ENCODE measurements around the gene MBNL2. TPM values are rescaled to one million over a fixed set of nuclear protein-coding genes. Genes with fewer than 3 reads are reported as not detected.

MBNL2 gene
- total and polyA plus RNA-seq, 11 donors: 18.5 to 100 (median 81.4) TPM

GRCh38 chr13:97240788-97241734 lies 18.9 kb downstream of the MBNL2 start:
- Histone ChIP-seq H3K27ac (peak overlapping the region; percentile 49 to 84 (median 70)), H3K36me3 (no peaks in the 10 kb centered on the region), H3K4me3 (no peak overlapping the region), H3K9me3 (no peaks in the 10 kb centered on the region), H3K27me3 (no peaks in the 10 kb centered on the region), H3K4me1 (peaks cover 12 to 100% (median 94%) of the 10 kb centered on the region in 12 donors)
- DNase-seq (peak in 2 of 5 donors; percentile 30 to 48), ATAC-seq (peak; percentile 52 to 73 (median 60))
- intact Hi-C loops (cut with DNase I): loop anchor here in 4 of 10 donors (2.0 to 10.0 kb wide), 4 partner anchors 14 to 194 kb away; partner anchors contain the start of gene RAP2A (in 1 of the 4)
- TF ChIP-seq POLR2A (IDR thresholded peaks at IDR 0.05) (no peak), CTCF (IDR thresholded peaks at IDR 0.05) (no peak)
- WGBS, 4 donors: 32 to 44% (median 39%) methylated on average over 7 to 8 of the region's 8 CpGs

- TF ChIP-seq CTCF (IDR thresholded peaks at IDR 0.05) (no peak), POLR2A (IDR thresholded peaks at IDR 0.05) (no peak)
- H3K4me1 ChIP-seq: peaks cover 12 to 100% (median 91%) of the 10 kb centered on the region in 12 donors
- H3K9me3 ChIP-seq: no peaks in the 10 kb centered on the region
- no peaks in the 10 kb centered on the region for H3K27me3 ChIP-seq
- WGBS, 4 donors: 60 to 74% (median 68%) methylated on average over 5 of the region's 5 CpGs
- no peaks in the 10 kb centered on the region for H3K36me3 ChIP-seq
- no peak overlapping the region for H3K4me3 ChIP-seq
- DNase-seq (peak in 1 of 5 donors; percentile 33), ATAC-seq (peak; percentile 16 to 77 (median 47))
- peak overlapping the region; percentile 37 to 84 (median 74) for H3K27ac ChIP-seq
- intact Hi-C loops (cut with DNase I): loop anchor here in 4 of 10 donors (2.0 to 10.0 kb wide), 4 partner anchors 15 to 193 kb away; partner anchors contain the start of gene RAP2A (in 1 of the 4)
These were observed 19.6 kb downstream of the MBNL2 start for GRCh38 chr13:97241761-97242160.

GRCh38 chr13:97242755-97243497 lies 20.8 kb downstream of the MBNL2 start:
- peak overlapping the region; percentile 37 to 84 (median 74) for H3K27ac ChIP-seq
- DNase-seq (peak in 2 of 5 donors; percentile 39 to 42), ATAC-seq (peak in 3 of 4 donors; percentile 19 to 57 (median 40))
- no peaks in the 10 kb centered on the region for H3K27me3 ChIP-seq
- H3K4me1 ChIP-seq: peaks cover 12 to 100% (median 90%) of the 10 kb centered on the region in 12 donors
- TF ChIP-seq POLR2A (IDR thresholded peaks at IDR 0.05): no peak
- TF ChIP-seq CTCF (IDR thresholded peaks at IDR 0.05): no peak
- 48 to 70% (median 59%) methylated on average over 8 to 13 of the region's 13 CpGs for WGBS, 4 donors
- H3K36me3 ChIP-seq: no peaks in the 10 kb centered on the region
- H3K9me3 ChIP-seq: no peaks in the 10 kb centered on the region
- intact Hi-C loops (cut with DNase I): loop anchor here in 3 of 10 donors (5.0 to 10.0 kb wide), 3 partner anchors 64 to 192 kb away; partner anchors contain the start of gene RAP2A (in 1 of the 3)
- H3K4me3 ChIP-seq: no peak overlapping the region
